ENCODE data around the gene RSPH9.

RSPH9 gene

DNA sequence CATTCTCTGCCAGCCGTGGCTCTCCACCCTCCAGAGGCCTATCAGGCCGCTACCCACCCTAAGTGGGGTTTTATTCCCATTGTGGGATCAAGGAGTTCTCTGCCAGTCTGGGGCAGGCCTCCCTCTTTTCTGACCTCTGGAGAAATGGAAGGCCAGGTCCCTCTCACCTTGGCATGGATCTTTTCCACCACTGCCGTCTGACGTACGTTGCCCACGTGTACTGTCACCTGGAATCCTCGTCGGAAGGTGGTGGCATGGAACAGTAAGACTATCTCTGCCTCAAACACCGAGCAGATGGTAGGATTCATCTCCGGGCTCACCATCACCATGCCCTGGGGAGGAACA lies 23.0 kb upstream of the RSPH9 start:
- DNase-seq (ENCODE audit: low spot score), result no peak
- in situ Hi-C loops (cut with MboI; ENCODE audit: low pct_unique_long_range_greater_than_20kb, low sequenced_read_pairs, unreplicated experiment), result no loop called here
- TF ChIP-seq, protein P1, sequence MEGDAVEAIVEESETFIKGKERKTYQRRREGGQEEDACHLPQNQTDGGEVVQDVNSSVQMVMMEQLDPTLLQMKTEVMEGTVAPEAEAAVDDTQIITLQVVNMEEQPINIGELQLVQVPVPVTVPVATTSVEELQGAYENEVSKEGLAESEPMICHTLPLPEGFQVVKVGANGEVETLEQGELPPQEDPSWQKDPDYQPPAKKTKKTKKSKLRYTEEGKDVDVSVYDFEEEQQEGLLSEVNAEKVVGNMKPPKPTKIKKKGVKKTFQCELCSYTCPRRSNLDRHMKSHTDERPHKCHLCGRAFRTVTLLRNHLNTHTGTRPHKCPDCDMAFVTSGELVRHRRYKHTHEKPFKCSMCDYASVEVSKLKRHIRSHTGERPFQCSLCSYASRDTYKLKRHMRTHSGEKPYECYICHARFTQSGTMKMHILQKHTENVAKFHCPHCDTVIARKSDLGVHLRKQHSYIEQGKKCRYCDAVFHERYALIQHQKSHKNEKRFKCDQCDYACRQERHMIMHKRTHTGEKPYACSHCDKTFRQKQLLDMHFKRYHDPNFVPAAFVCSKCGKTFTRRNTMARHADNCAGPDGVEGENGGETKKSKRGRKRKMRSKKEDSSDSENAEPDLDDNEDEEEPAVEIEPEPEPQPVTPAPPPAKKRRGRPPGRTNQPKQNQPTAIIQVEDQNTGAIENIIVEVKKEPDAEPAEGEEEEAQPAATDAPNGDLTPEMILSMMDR (IDR thresholded peaks at IDR 0.05; ENCODE audit: extremely low read depth, insufficient read depth, missing control alignments), result no peak

DNA sequence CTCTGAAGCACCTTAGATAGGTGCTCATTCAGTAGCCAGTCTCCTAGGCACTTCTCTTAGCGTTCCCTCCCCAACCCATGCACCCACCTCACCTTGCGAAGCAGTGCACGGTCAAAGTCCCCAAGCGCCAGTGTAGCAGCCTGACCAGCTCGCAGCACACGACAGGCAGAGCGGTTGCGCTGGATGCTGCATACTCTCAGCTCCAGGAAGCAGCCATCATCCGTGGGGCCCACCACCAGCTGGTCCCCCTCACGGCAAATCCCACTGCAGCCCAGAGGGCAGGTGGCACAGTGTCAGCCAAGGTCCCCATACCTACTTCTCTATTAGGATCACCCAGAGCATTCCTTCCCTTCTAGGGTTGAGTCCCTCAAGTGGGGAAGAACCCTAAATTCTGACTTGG lies 22.3 kb upstream of the RSPH9 start:
- TF ChIP-seq, protein P1 (IDR thresholded peaks at IDR 0.05; ENCODE audit: extremely low read depth, insufficient read depth, missing control alignments), result no peak
- DNase-seq (ENCODE audit: low spot score), result no peak
- in situ Hi-C loops (cut with MboI; ENCODE audit: low pct_unique_long_range_greater_than_20kb, low sequenced_read_pairs, unreplicated experiment), result no loop called here

DNA sequence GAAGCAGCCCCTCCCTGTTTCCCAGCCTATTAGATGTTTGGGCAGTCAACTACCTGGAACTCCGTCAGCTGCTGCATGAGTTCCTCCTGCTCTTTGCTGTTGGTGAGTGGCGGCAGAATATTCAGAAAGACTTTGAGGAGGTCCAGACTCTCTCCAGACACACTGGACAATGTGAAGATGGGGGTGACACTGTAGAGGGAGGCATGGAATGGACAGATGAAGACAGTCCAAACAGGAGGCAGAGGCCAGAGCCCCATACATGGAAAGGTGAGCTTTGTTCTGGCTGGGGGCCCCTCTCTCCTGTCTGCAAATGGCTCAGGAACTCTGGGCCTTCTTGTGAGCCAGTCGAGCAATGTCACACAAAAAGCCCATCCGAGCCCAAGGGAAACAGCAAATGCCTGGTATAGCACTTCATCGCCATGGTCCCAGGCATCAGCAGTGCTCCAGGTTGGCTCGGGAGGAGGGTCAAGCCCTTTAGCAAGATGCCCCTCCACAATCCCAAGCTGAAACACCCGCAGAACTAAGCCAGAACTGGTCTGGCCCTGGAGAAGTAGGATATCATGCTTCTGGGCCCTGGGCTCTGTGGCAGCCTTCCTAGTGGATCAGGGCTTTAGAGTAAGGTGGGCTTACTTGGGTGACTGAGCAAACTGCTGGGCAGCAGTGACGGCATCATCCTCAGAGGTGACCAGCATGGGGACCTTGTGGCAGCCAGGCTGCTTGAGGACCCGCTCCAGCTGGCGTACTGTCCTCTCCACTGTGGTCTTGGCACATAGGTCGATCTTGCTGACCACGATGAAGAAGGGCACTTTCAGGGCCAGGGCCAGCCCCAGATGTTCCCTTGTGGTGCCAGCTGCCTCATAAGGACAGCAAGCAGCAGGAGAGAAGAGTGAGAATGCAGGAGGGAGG lies 20.7 kb upstream of the RSPH9 start:
- TF ChIP-seq, protein P1 (IDR thresholded peaks at IDR 0.05; ENCODE audit: extremely low read depth, insufficient read depth, missing control alignments), result no peak
- in situ Hi-C loops (cut with MboI; ENCODE audit: low pct_unique_long_range_greater_than_20kb, low sequenced_read_pairs, unreplicated experiment), result no loop called here
- DNase-seq (ENCODE audit: low spot score), result no peak

DNA sequence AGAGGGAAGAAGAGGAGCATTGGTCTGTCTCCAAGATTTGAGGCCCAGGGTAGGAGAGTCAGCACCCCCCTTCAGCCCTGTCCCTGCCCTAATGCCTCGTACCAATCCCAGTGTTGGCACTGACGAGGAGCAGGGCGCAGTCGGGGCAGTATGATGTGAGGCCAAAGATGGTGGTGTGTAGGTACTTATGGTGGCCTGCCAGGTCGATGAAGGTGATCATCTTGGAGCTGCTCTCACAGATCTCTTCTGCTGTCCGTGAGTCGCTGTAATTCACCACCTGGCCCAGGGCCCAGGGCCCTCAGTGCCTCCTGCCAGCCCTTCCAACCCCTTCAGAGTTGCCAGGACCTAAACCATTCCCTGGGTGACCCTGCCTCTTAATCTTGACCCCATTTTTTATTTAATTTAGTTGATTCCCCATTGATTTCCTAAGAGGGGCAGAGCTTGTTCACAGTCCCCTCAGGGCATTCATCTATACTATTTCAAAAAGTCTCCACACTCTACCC lies 20.0 kb upstream of the RSPH9 start:
- TF ChIP-seq, protein P1 (IDR thresholded peaks at IDR 0.05; ENCODE audit: extremely low read depth, insufficient read depth, missing control alignments), result no peak
- in situ Hi-C loops (cut with MboI; ENCODE audit: low pct_unique_long_range_greater_than_20kb, low sequenced_read_pairs, unreplicated experiment), result no loop called here
- DNase-seq (ENCODE audit: low spot score), result no peak

DNA sequence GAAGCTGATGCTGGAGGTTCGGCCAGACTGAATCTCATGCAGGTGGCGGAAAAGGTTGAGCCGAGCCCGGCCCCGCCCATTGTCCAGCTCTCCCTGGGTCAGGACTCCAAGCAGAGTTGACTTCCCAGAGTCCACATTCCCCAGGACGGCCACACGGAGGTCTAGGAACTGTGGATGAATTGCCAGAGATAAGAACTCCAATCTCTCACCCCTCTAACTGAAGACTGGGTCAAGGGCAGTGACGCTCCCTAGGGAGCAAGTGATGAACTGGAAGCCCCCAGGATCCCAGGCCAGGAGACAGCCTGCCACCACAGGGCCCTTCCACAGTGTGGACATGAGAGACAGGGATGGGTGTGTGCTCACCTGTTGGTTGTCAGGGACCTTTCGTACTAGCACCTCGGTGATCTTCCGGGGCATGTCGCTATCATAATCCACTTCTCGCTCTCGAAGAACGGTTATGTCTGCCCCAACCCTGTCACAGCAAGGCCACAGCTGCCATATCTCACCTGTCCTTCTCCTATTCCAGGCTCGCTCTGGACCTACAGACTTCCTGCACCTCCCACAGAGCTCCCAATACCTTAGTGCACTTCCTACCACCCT lies 19.3 kb upstream of the RSPH9 start:
- DNase-seq (ENCODE audit: low spot score), result no peak
- TF ChIP-seq, protein P1 (IDR thresholded peaks at IDR 0.05; ENCODE audit: extremely low read depth, insufficient read depth, missing control alignments), result no peak
- in situ Hi-C loops (cut with MboI; ENCODE audit: low pct_unique_long_range_greater_than_20kb, low sequenced_read_pairs, unreplicated experiment), result no loop called here

DNA sequence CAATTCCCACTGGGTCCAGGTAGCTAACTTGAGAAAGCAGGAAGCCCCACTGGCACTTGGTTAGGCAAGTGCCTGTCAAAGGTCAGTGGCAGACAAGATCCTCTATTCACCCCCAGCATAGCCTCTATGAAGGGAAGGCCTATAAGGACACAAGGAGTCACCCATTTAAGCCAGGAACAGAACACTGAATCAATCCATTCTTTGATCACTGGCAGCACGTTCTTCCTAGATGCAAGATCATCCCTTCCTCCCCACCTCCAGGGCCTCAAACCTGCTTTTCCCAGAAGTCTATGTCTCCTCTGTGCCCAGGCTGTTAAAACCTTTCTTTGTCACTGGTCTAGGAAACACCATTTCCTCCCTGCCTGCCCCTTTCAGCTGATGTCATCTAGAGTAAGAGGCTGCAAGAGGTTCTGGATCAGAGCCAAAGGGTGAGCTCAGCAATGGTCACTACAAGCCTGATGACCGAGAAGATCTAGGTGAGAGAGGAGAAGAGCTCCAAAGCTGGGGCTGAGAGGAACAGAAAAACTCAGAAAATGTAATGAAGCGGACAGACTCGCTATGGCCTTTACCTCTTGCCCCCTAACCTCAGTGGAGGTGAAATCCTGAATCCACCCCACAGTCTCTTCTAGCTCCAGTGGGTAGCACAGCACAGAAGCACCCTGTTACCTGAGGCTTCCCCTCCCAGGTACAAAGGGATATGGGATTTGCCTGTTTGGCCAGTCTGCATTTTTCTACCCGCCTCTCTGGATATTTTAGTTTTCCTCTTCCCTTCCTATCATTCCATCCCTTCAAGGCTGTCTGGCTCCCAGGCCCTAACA lies 17.6 kb upstream of the RSPH9 start:
- TF ChIP-seq, protein P1 (IDR thresholded peaks at IDR 0.05; ENCODE audit: extremely low read depth, insufficient read depth, missing control alignments), result no peak
- in situ Hi-C loops (cut with MboI; ENCODE audit: low pct_unique_long_range_greater_than_20kb, low sequenced_read_pairs, unreplicated experiment), result no loop called here
- DNase-seq (ENCODE audit: low spot score), result peak; percentile 44

All from GM13977 (cell line).